ENCODE data around the gene VPS36.

DNA sequence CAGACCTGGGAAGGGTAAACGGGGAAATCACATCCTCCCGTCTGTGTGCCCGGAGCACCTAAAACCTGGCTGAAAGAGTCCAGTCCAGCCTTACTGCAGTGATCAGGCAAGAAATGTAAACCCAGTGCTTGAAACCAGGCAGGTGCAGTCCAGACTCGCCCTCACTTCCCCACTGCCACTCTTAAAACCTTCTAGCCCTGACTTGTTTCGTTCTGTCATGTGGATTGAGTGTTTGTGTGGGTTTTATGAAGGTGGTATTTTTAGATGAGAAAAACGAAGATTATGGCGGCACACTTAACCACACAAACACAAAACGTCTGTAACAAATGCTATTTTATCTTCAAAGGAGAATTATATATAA lies 4.0 kb upstream of the VPS36 start:
- TF ChIP-seq CTCF (IDR thresholded peaks at IDR 0.05; ENCODE audit: low read depth, low read length, missing input control): no peak
- TF ChIP-seq, protein P1, sequence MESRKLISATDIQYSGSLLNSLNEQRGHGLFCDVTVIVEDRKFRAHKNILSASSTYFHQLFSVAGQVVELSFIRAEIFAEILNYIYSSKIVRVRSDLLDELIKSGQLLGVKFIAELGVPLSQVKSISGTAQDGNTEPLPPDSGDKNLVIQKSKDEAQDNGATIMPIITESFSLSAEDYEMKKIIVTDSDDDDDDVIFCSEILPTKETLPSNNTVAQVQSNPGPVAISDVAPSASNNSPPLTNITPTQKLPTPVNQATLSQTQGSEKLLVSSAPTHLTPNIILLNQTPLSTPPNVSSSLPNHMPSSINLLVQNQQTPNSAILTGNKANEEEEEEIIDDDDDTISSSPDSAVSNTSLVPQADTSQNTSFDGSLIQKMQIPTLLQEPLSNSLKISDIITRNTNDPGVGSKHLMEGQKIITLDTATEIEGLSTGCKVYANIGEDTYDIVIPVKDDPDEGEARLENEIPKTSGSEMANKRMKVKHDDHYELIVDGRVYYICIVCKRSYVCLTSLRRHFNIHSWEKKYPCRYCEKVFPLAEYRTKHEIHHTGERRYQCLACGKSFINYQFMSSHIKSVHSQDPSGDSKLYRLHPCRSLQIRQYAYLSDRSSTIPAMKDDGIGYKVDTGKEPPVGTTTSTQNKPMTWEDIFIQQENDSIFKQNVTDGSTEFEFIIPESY (IDR thresholded peaks at IDR 0.05): no peak
- TF ChIP-seq EGR1 (IDR thresholded peaks at IDR 0.05; ENCODE audit: low read depth in 2 of 2): no peak
